Subcutaneous adipose tissue (tissue), 4 donors: ENCODE results near the gene FOXQ1. TPM values are rescaled to one million over a fixed set of nuclear protein-coding genes. Genes with fewer than 3 reads are reported as not detected.

Experiments
- CTCF ChIP-seq: fragments of 450-650 bp; IDR thresholded peaks from one replicate; pipeline ENCODE4 v1.5.1; 2016; ENCODE audit warnings: low read depth, mild to moderate bottlenecking, control low read depth, antibody characterized with exemption, moderate library complexity
- total RNA-seq, 4 donors: library from RNA; depleted of rRNA; stranded (reverse); fragments of >200 nt; gene quantifications; one replicate each; pipeline ENCODE4 v1.1.0, GENCODE V29; 2016

FOXQ1 gene
- total RNA-seq, 4 donors from 2014 or later, result 0.44 TPM; not detected in 3

DNA sequence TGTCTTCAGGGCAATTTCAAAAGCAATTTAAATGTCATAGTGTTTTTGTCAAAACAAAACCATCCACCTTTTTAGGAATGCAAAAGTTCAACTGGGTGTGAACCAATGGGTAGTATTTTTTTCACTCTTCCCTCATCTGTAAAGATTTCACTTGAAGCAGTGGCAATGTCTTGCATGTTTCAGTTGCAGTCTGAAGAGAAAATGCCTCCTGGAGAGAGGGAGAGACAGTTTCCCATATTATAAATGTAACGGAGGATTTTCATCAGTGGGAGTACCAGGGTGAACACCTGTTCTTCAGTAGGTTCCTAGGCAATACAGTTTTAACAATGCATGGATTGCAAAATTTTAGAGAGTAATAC lies 3.3 kb downstream of the FOXQ1 start:
- no peak for TF ChIP-seq CTCF

DNA sequence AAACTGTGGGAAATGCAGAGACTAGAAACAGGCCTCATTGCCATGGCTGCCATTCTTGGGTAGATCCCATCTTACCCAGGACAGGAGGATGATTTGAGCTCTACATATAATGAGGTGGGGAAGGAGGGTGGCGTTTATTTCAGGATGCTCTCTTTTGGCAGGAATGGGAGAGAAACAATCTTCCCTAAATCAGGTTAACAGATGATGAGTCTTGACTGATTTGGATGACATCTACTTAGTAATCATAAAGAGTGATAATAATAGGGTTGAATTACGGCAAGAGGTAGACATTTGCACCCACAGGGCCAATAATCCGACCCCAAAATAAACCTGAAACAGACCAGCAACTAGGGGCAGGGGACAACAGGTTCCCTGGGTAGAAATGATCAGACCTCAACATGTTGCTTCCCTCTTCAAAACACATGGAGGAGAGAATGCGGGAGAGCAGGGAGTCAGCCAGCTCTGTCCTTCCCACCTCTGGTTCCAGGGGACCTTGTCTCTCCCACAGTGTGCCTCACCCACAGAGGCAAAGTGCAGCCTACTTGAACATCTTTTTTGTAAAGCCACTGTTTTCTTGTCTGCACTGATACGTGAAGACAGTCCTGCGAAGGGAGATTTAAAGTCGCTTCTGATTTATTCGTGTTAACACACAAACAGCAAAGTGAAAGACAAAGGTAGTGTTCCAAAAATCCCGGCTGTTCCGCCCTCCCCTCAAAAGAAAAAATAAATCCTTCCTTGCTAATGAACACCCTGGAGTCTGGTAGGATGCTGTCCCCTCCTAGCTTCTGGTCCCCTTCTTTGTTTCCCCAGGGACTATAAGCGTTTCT lies 3.9 kb downstream of the FOXQ1 start:
- no peak for TF ChIP-seq CTCF

- no peak for TF ChIP-seq CTCF
These were observed 4.6 kb downstream of the FOXQ1 start for GRCh38 chr6:1316489-1316971.

GRCh38 chr6:1317302-1317815 lies 5.5 kb downstream of the FOXQ1 start:
- TF ChIP-seq CTCF, result no peak

DNA sequence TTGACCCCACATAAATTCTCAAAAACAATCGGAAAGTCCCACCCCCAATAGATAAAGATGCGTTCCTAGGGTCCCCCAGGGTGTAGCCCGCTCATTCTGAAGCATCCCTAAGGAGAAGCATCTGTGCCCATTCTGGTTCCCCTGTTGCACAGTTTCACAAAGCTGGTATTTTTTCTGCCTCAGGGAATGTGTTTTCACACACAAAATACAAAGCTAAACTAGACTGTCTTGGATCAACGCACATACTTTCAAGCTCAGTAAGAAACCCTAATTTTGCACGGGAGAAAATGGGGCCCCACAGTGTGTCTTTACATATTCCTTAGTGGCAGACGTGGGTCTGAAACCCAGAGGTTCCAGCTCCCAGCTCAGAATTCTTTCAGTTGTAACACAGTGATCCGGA lies 6.1 kb downstream of the FOXQ1 start:
- TF ChIP-seq CTCF, result no peak

DNA sequence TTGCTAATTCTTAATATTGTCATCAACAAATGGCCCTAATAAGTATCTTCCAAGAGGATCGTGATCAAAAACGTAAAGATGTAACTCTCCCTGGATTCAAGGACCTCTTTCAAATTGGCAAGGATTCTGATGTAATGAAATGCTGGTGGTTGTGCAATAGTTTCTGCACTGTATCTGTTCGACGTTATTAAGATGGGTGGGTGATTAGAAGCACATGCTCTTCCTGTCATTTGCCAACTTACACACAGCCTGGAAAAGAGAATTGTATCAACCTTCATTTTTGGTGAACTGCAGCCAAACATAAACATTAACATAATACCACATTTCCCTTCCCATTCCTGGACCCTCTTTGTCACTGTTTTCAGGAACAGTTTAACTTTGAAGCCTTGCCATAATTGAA lies 9.8 kb downstream of the FOXQ1 start:
- no peak for TF ChIP-seq CTCF

DNA sequence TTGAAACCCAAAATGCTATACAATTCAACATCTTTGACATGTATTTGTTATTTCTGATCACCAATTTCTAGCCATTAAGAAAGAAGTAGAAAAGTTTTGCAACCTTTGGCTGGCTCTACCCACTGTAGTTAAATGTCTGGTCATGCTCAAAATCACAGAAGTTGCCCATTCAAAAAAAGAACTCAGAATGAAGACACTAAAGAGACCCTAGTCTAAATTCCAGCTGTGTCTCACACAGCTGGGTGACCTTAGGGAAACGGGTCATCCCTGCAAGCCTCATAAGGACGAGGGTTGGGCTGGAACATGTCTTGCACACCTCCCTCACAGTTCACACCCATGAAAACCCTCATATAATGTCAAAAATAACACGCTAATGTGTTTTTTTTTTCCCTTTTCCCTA lies 10.3 kb downstream of the FOXQ1 start:
- no peak for TF ChIP-seq CTCF
